Hepatocyte (in vitro differentiated cells): ENCODE data around the gene RBM48.
"Not testable (repeated sequence)": the region's sequence is repeated elsewhere in the genome, so short reads cannot be mapped to it uniquely, and the experiment has no call there.

ENCODE experiments used
- CTCF ChIP-seq: fragments of 200-600 bp; sonication (generic); IDR thresholded peaks from 2 replicates; pipeline ENCODE4 v1.5.1; 2016; ENCODE audit warnings: antibody characterized with exemption, mild to moderate bottlenecking; ENCODE audit not compliant: poor library complexity
- EZH2 ChIP-seq: fragments of 200-600 bp; sonication (generic); IDR thresholded peaks from 2 replicates; pipeline ENCODE4 v1.6.1; 2016; ENCODE audit warnings: antibody characterized with exemption, mild to moderate bottlenecking, borderline replicate concordance
- EZH2phosphoT487 ChIP-seq: fragments of 200-600 bp; sonication (generic); IDR thresholded peaks from one replicate; pipeline ENCODE4 v1.6.1; 2018; ENCODE audit warnings: antibody characterized with exemption, mild to moderate bottlenecking, low read depth, moderate library complexity; ENCODE audit not compliant: unreplicated experiment, severe bottlenecking

- TF ChIP-seq CTCF, EZH2, EZH2phosphoT487: not testable (repeated sequence)
These were observed 44.4 kb upstream of the RBM48 start for GRCh38 chr7:92484226-92484625.
